Heart right ventricle (tissue), 16 donors: Measurements from ENCODE around the gene GPSM1. TPM values are rescaled to one million over a fixed set of nuclear protein-coding genes. Genes with fewer than 3 reads are reported as not detected.

Source experiments
- ATAC-seq, 8 donors: fragments of 200-7000 bp; cut with Tn5 transposase; one replicate each; pipeline ENCODE4 v1.9.1; 2020; ENCODE audit warnings: mild to moderate bottlenecking in 8 of 8, moderate library complexity in 8 of 8, moderate number of reproducible peaks in 1 of 8
- DNase-seq, 2 donors: peaks; one replicate each; pipeline ENCODE4 v3.0.0-alpha.2; 2020
- H3K27ac ChIP-seq, 10 donors: fragments of 200-600 bp; sonication (generic) in 2 of 10; one replicate each; pipeline versions ENCODE4 v1.5.0 to v1.8.0; 2020 to 2022; ENCODE audit warnings: mild to moderate bottlenecking in 3 of 10
- H3K27me3 ChIP-seq, 7 donors: fragments of 200-600 bp; one replicate each; pipeline ENCODE4 v1.8.0; 2021 to 2022; ENCODE audit warnings: mild to moderate bottlenecking in 2 of 7
- H3K36me3 ChIP-seq, 9 donors: fragments of 200-600 bp; sonication (generic) in 1 of 9; one replicate each; pipeline versions ENCODE4 v1.5.0 to v1.8.0; 2020 to 2022; ENCODE audit warnings: mild to moderate bottlenecking in 2 of 9
- H3K4me1 ChIP-seq, 9 donors: fragments of 200-600 bp; sonication (generic) in 1 of 9; one replicate each; pipeline versions ENCODE4 v1.5.0 to v1.8.0; 2020 to 2022; ENCODE audit warnings: mild to moderate bottlenecking in 4 of 9
- H3K4me3 ChIP-seq, 10 donors: fragments of 200-600 bp; sonication (generic) in 2 of 10; one replicate each; pipeline versions ENCODE4 v1.5.0 to v1.8.0; 2020 to 2022; ENCODE audit warnings: mild to moderate bottlenecking in 7 of 10, moderate library complexity in 2 of 10
- H3K9me3 ChIP-seq, 11 donors: fragments of 200-600 bp in 10 of 11; sonication (generic) in 2 of 11; one replicate each; pipeline versions ENCODE4 v1.5.0 to v1.8.0; 2013 to 2022; ENCODE audit warnings: mild to moderate bottlenecking in 2 of 11, control low read depth in 1 of 11, moderate library complexity in 1 of 11
- WGBS, 2 donors: extraction: QIAGEN DNeasy Blood & Tissue Kit; methylation state at CpG; one replicate each; pipeline ENCODE4 v1.1.7; 2013; ENCODE audit warnings: inconsistent platforms in 1 of 2; 5-methylcytosine and 5-hydroxymethylcytosine counted together
- intact Hi-C, 10 donors: fragments of 100-400 bp; cut with DNase I; formaldehyde crosslinking; loops; one replicate each; pipeline versions ENCODE4 v1.11.1 to v1.14.2; 2022
- polyA plus RNA-seq, 2 donors: library from polyadenylated mRNA; stranded (reverse); fragments of 200-250 nt; gene quantifications; one replicate each; pipeline ENCODE4 v1.2.3, GENCODE V29; 2013
- total RNA-seq, 10 donors: library from RNA; stranded (reverse); fragmentation: NEBNext Ultra II Directional in 3 of 10; extraction: Animal tissue kit (Norgen Biotek cat#: 25700) in 3 of 10; gene quantifications; one replicate each; pipeline versions ENCODE4 v1.2.1 to v1.2.4, GENCODE V29; 2021 to 2023
- TF ChIP-seq, protein P1 (sequence below), 9 donors: fragments of 200-600 bp; sonication (generic) in 2 of 9; IDR thresholded peaks; one replicate each; pipeline versions ENCODE4 v1.5.0 to v1.8.0; 2021 to 2022; ENCODE audit warnings: antibody characterized with exemption in 9 of 9, mild to moderate bottlenecking in 5 of 9, moderate library complexity in 1 of 9
- donor health status: Arrhythmogenic right ventricular cardiomyopathy.
- donor health status: ischemic (EF 13 %, LVEDD 7.1; RV severe dilation, severe dysfunction).
- donor health status: healthy with polysubstance abuse.
- donor health status: DM: no; HTN: yes; CAD: no.
- donor health status: DM: no; HTN: no; CAD: no.
- donor health status: ischemic (EF 25% LVEDD 6.9; RV normal size, moderate dysfunction).
- donor health status: ischemic (EF 25% LVEDD 5.7; RV mildly dilated, moderate dysfunction).
- donor health status: healthy.
- donor health status: DM: yes; HTN: yes; CAD: no.
- donor health status: Ischemic cardiomyopathy.
- donor health status: ischemic (EF 35%, LVEDD 5.7; RV mildly dilated, moderate dysfunction).
- donor health status: nonischemic (EF 11% LVEDD 7.7; RV severe dilation, severe dysfunction).
- donor health status: DM: yes; HTN: yes; CAD: no.
- donor health status: PGD.
- donor health status: ischemic (EF 29% LVEDD 5.4; RV normal size, mild dysfunction).
- donor health status: nonischemic (EF 23%, LVEDD 6.1; RV moderate dilation, normal function).

GPSM1 gene
- total and polyA plus RNA-seq, 12 donors: 19.4 to 87.8 (median 25.8) TPM

DNA sequence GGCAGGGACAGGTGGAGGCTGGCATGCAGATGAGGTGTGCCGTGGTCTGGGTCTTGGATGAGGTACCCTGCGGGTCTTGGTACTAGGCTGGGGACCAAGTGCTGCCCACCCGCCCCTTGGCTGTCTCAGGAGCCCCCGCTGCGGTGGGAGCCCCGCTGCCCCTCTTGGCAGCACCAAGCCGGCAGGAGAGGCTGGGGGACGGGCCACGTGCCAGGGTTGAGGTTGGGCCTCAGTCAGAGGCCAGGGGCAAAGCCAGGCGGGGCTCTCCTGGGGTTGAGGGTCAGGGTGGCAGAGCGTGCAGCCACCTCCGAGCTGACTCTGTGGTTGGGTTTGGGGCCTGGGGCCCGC, 44.2 kb downstream of the GPSM1 start:
- no peak for DNase-seq
- ATAC-seq: no peak
- Histone ChIP-seq H3K36me3 (peaks cover 0 to 15% (median 0%) of the 10 kb centered on the region in 9 donors), H3K27ac (no peak overlapping the region), H3K27me3 (no peaks in the 10 kb centered on the region), H3K4me1 (peaks cover 0 to 21% (median 6%) of the 10 kb centered on the region in 9 donors), H3K9me3 (no peaks in the 10 kb centered on the region), H3K4me3 (no peak overlapping the region)
- TF ChIP-seq, protein P1, sequence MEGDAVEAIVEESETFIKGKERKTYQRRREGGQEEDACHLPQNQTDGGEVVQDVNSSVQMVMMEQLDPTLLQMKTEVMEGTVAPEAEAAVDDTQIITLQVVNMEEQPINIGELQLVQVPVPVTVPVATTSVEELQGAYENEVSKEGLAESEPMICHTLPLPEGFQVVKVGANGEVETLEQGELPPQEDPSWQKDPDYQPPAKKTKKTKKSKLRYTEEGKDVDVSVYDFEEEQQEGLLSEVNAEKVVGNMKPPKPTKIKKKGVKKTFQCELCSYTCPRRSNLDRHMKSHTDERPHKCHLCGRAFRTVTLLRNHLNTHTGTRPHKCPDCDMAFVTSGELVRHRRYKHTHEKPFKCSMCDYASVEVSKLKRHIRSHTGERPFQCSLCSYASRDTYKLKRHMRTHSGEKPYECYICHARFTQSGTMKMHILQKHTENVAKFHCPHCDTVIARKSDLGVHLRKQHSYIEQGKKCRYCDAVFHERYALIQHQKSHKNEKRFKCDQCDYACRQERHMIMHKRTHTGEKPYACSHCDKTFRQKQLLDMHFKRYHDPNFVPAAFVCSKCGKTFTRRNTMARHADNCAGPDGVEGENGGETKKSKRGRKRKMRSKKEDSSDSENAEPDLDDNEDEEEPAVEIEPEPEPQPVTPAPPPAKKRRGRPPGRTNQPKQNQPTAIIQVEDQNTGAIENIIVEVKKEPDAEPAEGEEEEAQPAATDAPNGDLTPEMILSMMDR (IDR thresholded peaks at IDR 0.05): no peak
- intact Hi-C loops: no loop called here
- WGBS, 2 donors: 92% methylated on average over 10 to 13 of the region's 13 CpGs

DNA sequence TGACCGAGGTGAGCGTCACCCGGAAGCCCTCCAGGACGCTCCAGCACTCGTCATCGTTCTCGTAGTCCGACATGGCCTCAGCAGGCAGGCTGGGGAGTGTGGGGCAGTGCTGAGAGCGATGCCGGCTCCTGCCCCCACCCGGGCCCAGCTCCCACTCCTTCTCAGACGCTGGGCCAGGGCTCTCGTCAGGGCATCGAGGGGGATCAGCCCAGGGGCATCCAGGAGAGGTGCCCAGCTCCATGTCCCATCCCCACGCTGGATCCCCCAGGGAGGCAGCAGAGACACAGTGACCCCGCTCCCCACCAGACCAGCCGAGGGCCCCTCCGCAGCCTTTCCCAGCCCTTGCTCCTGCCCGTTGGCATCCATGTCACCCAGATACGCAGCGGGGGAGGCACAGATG, 44.7 kb downstream of the GPSM1 start:
- H3K9me3 ChIP-seq: no peaks in the 10 kb centered on the region
- H3K36me3 ChIP-seq: peaks cover 0 to 15% (median 0%) of the 10 kb centered on the region in 9 donors
- DNase-seq (no peak), ATAC-seq (no peak)
- no peaks in the 10 kb centered on the region for H3K27me3 ChIP-seq
- peak overlapping the region in 1 of 10 donors; percentile 72 for H3K27ac ChIP-seq
- H3K4me1 ChIP-seq: peaks cover 0 to 26% (median 6%) of the 10 kb centered on the region in 9 donors
- H3K4me3 ChIP-seq: peak overlapping the region in 1 of 10 donors; percentile 55
- intact Hi-C loops: no loop called here
- WGBS, 2 donors: 88 to 93% methylated on average over 21 of the region's 21 CpGs
- TF ChIP-seq, protein P1 (IDR thresholded peaks at IDR 0.05): no peak

DNA sequence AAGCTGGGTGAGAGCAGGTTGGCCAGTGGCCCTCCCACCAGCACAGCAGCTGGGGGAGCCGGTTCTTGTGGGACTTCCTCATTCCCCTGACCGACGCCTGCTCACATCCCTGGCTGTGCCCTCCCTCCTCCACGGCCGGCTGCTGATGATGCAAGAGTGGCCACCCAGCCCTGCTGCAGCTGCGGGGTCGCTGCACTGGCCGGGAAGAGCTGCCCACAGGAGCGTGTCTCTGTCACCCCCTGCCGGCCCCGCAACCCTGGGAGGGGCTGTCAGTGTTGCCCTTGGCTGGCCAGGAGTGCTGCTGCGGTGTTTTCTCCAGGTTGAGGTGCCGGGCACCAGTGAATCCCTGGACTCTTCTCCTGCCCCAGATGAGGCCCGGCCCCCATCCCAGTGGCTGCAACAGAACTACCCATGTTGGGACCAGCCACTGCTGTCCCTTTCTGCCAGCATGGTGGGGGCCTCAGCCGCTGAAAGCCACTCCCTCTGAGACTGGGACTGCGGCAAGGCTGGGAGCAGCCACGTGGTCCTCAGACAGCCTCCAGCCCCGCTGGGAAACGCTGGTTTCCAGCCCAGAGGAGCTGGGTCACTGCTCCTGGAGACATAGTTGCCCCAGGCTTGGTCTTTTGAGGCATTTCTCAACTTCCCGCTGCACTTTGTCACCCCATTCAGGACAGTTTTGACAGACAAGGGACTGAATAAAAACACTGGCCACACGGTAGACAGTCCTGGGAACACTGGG, 45.4 kb downstream of the GPSM1 start:
- H3K4me3 ChIP-seq: peak overlapping the region in 7 of 10 donors; percentile 1 to 55 (median 29)
- H3K27ac ChIP-seq: peak overlapping the region in 1 of 10 donors; percentile 72
- ATAC-seq (peak; percentile 24 to 70 (median 64)), DNase-seq (peak in 1 of 2 donors; percentile 65)
- peaks cover 0 to 32% (median 6%) of the 10 kb centered on the region in 9 donors for H3K4me1 ChIP-seq
- peaks cover 0 to 17% (median 0%) of the 10 kb centered on the region in 9 donors for H3K36me3 ChIP-seq
- 38 to 42% methylated on average over 21 of the region's 21 CpGs for WGBS, 2 donors
- no peaks in the 10 kb centered on the region for H3K9me3 ChIP-seq
- intact Hi-C loops: no loop called here
- TF ChIP-seq, protein P1 (IDR thresholded peaks at IDR 0.05): peak in 1 of 9 donors; percentile 18
- no peaks in the 10 kb centered on the region for H3K27me3 ChIP-seq

DNA sequence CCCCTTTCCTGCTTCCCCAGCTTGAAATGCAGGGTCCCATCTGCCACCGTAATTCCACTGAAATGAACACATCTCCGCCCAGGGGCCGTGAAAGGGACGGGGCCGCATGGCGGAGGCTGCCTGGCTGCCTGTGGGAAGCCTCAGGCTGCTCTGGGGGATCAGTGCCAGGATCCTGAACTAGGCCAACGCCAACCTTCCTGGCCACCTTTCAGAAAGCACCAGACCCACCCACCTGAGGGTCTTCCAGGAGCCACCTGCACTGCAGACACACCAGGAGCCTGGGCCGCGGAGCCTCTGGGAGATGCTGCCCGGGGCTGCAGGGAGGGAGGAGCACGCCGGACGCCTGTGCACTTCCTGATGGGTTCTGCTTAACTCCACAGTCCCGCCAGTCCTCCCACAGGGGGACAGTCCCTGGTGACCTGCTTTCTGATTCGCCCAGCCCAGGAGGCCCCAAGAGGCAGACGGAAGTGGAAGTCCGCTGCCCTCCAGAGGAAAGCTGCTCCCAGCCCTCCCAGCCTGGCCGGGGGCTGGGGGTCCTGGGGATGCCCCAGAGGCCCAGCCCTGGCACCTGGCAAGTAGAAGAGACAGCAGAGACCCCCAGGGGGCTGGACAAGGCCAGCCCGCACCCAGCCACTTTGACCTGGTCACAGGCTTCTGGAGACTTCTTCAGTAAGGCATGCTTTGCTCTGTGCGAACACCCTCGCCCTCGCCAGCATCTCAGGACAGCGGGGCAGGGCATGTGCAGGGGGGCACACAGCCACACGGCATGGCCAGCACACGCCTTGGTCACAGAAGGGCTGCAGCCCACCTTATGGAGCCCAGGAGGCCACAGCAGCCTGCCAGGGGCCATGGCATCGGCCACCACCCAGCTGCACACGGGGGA, 46.2 kb downstream of the GPSM1 start, which contains the start of gene CARD9:
CARD9 (minus strand) TSS at position 370 of the 883 bp plus-strand sequence. CDS start 1,591 bp downstream, outside the sequence.
- no peaks in the 10 kb centered on the region for H3K27me3 ChIP-seq
- TF ChIP-seq, protein P1 (IDR thresholded peaks at IDR 0.05): no peak
- H3K4me1 ChIP-seq: peaks cover 0 to 32% (median 6%) of the 10 kb centered on the region in 9 donors
- H3K4me3 ChIP-seq: peak within 1 kb of the TSS in 7 of 10 donors; percentile 1 to 55 (median 29)
- peaks cover 0 to 25% (median 0%) of the 10 kb centered on the region in 9 donors for H3K36me3 ChIP-seq
- no peak for DNase-seq
- 67 to 68% methylated on average over 27 of the region's 27 CpGs for WGBS, 2 donors
- H3K27ac ChIP-seq: peak within 1 kb of the TSS in 1 of 10 donors; percentile 72
- intact Hi-C loops: no loop called here
- no peaks in the 10 kb centered on the region for H3K9me3 ChIP-seq
- ATAC-seq: peak in 7 of 8 donors; percentile 21 to 56 (median 38)
